GM18907 (cell line): Measurements from ENCODE around the gene OSBPL5.

Experiments used
- ATAC-seq: cut with Tn5 transposase; IDR thresholded peaks from one replicate; pipeline ENCODE4 v1.9.1; 2021; ENCODE audit warnings: mild to moderate bottlenecking, moderate library complexity; ENCODE audit not compliant: unreplicated experiment

Gene OSBPL5

DNA sequence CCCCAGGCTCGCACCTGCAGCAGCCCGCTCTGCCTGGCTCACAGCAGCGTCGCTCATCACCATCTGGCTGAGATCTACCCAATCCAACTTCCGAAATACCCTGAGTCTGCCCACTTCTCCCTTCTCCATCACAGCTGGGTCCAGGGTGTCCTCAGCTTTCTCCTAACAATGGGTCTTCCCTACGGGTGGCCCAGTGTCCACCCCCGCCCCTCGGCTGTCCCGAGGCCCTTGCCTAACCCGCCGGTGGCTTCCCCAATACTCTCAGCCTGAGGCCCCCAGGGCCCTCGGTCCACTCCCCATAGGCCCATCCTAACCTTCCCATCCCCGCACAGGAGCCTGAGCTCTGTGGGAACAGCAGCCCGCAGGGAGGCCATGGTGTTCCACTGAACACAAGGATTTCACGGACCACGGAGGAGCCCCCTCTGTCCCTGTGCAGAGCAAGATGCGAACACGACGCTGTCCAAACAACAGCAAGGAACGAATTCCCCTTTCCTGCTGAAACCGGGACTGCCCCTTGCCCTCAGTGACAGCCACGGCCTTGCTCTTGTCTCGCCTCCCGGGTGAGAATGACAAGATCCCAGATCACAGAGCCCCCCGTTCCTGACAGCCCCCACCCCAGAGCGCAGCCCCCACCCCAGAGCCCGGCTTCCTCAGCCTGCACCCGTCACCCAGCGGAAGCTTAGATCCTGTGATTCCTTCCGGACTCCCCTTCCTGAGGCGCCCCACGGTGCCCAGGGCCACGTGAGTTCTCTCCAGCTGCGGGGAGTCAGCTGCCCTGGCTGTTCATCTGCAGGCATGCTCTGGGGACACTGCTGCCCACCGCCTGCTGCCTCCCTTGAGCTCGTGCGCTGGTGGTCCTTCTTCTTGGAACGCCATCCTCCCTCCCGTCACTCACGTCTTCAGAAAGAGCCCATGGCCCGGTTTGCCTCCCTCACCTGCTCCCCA is 59.0 kb downstream of the OSBPL5 start:
- ATAC-seq = no peak

DNA sequence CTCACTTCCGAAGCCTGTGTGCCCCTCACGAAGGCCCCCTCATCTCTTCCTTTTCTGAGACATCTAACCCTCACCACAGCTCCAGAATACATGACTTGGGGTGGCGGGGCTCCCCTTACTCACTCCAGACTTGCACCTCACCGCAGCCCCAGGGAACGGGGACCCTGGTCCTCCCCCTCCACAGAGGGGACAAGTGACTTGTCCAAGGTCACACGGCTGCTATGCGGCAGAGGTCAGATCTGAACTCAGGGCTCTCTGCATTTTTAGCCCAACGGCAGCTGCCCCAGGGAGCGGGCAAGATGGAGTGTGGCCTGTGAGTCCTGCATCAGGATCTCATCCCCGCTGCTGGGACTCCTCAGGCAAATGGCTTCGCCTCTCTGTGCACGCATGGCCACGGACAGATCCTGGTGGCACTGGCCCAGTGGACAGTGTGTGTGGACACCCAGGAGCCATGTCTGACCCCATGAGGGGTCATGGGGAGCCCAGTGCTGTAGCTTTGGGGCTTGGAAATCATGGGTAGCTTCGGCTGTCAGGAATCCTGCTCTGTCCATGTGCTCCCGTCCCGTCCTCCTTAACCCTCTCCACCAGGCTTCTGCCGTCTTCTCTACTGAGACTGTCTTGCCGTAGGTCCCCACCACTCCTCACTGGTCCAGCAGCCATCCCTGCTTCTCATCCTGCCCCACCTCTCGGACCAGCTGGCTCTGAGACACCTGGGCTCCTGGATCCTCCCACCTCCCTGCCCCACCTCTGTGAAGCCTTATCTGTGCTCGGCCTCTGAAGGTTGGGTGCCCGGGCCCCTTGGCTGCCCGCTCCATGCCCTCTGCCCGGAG is 59.9 kb downstream of the OSBPL5 start:
- ATAC-seq = no peak

GRCh38 chr11:3104051-3104714 is 60.9 kb downstream of the OSBPL5 start:
- no peak for ATAC-seq

DNA sequence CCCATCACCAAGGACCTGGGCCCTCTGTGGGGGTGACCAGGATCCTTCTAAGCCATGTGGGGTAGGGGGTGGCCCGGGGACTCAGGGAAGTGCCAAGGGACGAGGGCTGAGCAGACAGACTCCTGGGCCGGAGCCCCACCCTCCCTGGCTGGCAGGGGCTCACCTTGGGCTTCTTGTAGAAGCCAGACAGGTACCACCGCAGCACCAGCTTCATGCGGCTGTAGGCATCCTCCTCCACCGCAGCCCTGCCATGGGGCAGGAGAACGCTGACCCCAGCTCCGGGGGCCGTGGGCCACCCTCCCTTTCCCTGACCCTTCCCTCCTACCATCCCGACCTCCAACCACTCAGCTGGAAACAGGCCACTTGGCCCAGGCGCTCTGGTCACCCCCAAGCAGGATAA is 62.0 kb downstream of the OSBPL5 start:
- ATAC-seq = no peak

DNA sequence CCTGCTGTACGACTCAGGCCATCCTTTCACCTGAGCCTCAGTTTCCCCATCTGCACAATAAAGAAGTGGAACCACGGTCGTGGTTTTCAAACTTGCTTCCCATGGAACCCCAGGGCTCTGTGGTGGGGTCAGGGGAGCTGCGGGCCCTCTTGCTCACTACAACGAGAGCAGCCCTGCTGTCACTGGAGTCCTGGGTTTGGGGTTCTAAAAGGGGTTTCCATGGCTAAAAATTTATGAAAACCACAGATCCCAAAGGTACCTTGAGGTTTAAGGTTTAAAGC is 62.5 kb downstream of the OSBPL5 start:
- no peak for ATAC-seq

- ATAC-seq = no peak
Measured at GRCh38 chr11:3101921-3102640, 63.0 kb downstream of the OSBPL5 start.

DNA sequence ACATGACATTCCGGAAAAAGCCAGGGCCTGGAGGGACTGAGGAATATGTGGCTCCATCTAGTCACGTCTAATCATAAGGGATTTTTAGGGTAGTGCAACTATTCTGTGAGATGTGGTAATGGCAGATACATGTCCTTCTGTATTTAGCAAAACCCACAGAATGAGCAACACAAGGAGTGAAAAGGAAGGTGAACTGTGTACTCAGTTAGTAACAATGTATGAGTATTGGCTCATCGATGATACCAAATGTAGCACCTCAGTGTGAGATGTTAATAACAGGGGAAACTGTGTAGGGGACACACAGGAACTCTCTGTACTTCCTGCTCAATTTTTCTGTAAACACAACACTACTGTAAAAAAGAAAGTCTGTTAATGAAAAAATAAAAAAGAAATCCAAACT is 65.9 kb downstream of the OSBPL5 start:
- no peak for ATAC-seq

- no peak for ATAC-seq
Measured at GRCh38 chr11:3096909-3097530, 68.1 kb downstream of the OSBPL5 start.

- ATAC-seq = no peak
Measured at GRCh38 chr11:3095712-3096361, 69.3 kb downstream of the OSBPL5 start.

GRCh38 chr11:3094223-3094824 is 70.8 kb downstream of the OSBPL5 start:
- no peak for ATAC-seq

GRCh38 chr11:3093281-3094191 is 71.6 kb downstream of the OSBPL5 start:
- ATAC-seq = no peak

GRCh38 chr11:3092603-3093141 is 72.4 kb downstream of the OSBPL5 start:
- ATAC-seq = no peak

- peak; percentile 69 for ATAC-seq
Measured at GRCh38 chr11:3091846-3092602, 73.1 kb downstream of the OSBPL5 start.

DNA sequence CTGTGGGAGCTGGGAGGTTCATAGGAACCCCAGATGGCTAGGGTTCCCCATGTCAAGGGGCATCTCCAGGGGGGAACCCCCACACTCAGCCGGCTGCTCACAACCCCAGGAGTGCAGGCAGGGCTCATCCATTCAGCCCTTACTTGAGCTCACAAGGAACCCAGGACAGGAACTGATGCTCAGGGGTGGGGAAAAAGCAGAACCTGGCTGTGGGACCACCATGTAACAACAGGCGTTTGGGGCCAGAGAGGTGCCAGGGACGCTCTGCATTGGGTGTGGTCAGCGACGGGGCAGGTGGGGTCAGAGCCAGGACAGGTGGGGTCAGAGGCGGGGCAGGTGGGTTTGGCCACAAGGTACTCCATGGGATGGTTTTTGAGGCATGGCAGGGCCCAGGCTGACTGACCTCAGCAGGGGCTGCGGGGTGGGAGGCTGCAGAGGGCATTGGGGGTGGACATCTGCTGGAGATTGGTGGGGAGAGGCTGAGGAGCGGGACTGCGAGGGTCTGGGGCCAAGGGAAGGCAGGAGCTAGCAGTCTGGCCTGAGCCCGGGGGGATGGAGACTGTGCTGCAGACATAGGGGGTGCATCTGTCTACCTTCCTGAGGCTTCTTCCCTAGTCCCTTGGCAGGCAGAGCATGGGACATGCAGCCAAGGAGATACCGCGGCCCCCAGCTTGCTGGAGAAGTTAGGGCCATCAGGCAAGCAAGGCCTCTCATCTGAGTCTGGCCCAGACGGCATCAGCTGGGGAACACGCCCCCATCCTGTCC is 73.8 kb downstream of the OSBPL5 start:
- no peak for ATAC-seq

- no peak for ATAC-seq
Measured at GRCh38 chr11:3090096-3090901, 74.8 kb downstream of the OSBPL5 start.
